Stimulated activated CD4-positive, alpha-beta T cell treated with anti-CD3 and anti-CD28 coated beads, TNF-alpha, amount 100 ng/mL, for 48 hours (primary cell): Measurements from ENCODE around the gene CTTNBP2.

Experiments used
- DNase-seq, 3 donors: peaks; one replicate each; pipeline ENCODE4 v3.0.0-alpha.2; 2020; ENCODE audit warnings: low read depth in 3 of 3

CTTNBP2 gene

GRCh38 chr7:117818232-117818631 lies 55.0 kb downstream of the CTTNBP2 start:
- DNase-seq = no peak

- no peak for DNase-seq
These were observed 56.5 kb downstream of the CTTNBP2 start for GRCh38 chr7:117816727-117817126.

GRCh38 chr7:117811696-117812095 lies 61.5 kb downstream of the CTTNBP2 start:
- no peak for DNase-seq

GRCh38 chr7:117810642-117811512 lies 62.4 kb downstream of the CTTNBP2 start:
- no peak for DNase-seq

- DNase-seq = no peak
These were observed 63.3 kb downstream of the CTTNBP2 start for GRCh38 chr7:117809958-117810357.

- no peak for DNase-seq
These were observed 64.1 kb downstream of the CTTNBP2 start for GRCh38 chr7:117808910-117809705.

GRCh38 chr7:117808341-117808757 lies 64.9 kb downstream of the CTTNBP2 start:
- DNase-seq = no peak

GRCh38 chr7:117807676-117808075 lies 65.6 kb downstream of the CTTNBP2 start:
- no peak for DNase-seq

GRCh38 chr7:117806011-117806410 lies 67.2 kb downstream of the CTTNBP2 start:
- DNase-seq = no peak

- DNase-seq = no peak
These were observed 68.0 kb downstream of the CTTNBP2 start for GRCh38 chr7:117805241-117805640.

GRCh38 chr7:117803476-117803875 lies 69.8 kb downstream of the CTTNBP2 start:
- DNase-seq = no peak

- DNase-seq = no peak
These were observed 70.6 kb downstream of the CTTNBP2 start for GRCh38 chr7:117802660-117803059.

GRCh38 chr7:117800841-117801240 lies 72.4 kb downstream of the CTTNBP2 start:
- no peak for DNase-seq

- DNase-seq = no peak
These were observed 72.8 kb downstream of the CTTNBP2 start for GRCh38 chr7:117800406-117800805.

GRCh38 chr7:117796889-117797288 lies 76.4 kb downstream of the CTTNBP2 start:
- no peak for DNase-seq

GRCh38 chr7:117793976-117794375 lies 79.3 kb downstream of the CTTNBP2 start:
- DNase-seq = no peak

- no peak for DNase-seq
These were observed 79.7 kb downstream of the CTTNBP2 start for GRCh38 chr7:117793521-117793920.

- DNase-seq = no peak
These were observed 81.1 kb downstream of the CTTNBP2 start for GRCh38 chr7:117791877-117792780.

- no peak for DNase-seq
These were observed 82.5 kb downstream of the CTTNBP2 start for GRCh38 chr7:117790731-117791130.

GRCh38 chr7:117790251-117790650 lies 83.0 kb downstream of the CTTNBP2 start:
- DNase-seq = no peak

GRCh38 chr7:117785431-117785830 lies 87.8 kb downstream of the CTTNBP2 start:
- no peak for DNase-seq

- no peak for DNase-seq
These were observed 88.9 kb downstream of the CTTNBP2 start for GRCh38 chr7:117784315-117784714.
